Hematopoietic multipotent progenitor cell treated with erythropoietin and hydrocortisone succinate and interleukin-3 and kit ligand, for 17 days (in vitro differentiated cells): ENCODE results near the gene TAS2R60.
"Not testable (repeated sequence)": the region's sequence is repeated elsewhere in the genome, so short reads cannot be mapped to it uniquely, and the experiment has no call there.

ENCODE experiments used
- DNase-seq: peaks from one replicate; pipeline ENCODE4 v3.0.0-alpha.2; 2015; ENCODE audit warnings: low spot score

TAS2R60 gene

DNA sequence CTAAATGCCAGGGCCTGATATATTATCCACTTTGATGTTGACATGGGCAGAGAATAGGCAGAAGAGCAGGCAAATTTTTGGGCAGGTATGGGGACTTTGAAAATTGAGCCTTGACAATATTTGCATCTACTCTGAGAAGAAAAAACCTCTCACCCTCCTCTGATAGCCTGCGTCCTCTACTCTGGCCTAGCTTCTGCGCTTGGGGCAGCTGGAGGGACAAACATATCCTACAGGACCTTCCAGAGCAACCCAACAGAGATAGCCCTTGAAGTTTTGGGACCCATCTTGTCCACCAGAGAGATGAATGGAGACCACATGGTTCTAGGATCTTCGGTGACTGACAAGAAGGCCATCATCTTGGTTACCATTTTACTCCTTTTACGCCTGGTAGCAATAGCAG, at the start of gene TAS2R60:
TSS of gene TAS2R60 (plus strand) at position 301 of the 400 bp plus-strand sequence. CDS start at position 301, 0 bp downstream.
- no peak for DNase-seq

- no peak for DNase-seq
Measured at GRCh38 chr7:143394068-143394467, 49.2 kb upstream of the TAS2R60 start.

DNA sequence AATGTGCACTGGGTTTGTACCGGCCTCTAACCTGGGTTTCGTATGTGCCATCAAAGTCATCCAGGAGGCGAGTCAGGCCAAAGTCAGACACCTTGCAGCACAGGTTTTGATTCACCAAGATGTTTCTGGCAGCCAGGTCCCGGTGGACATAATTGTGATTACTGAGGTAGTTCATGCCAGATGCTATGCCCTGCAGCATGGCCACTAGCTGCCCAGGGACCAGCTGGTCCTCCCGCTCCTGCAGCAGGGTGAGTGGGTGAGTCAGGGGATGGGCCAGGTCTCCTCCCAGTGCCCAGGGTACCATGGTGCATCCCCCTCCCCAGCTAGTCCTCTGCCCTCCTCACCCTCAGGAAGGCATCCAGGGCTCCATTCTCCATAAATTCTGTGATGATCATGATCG, 48.5 kb upstream of the TAS2R60 start:
- DNase-seq: no peak

DNA sequence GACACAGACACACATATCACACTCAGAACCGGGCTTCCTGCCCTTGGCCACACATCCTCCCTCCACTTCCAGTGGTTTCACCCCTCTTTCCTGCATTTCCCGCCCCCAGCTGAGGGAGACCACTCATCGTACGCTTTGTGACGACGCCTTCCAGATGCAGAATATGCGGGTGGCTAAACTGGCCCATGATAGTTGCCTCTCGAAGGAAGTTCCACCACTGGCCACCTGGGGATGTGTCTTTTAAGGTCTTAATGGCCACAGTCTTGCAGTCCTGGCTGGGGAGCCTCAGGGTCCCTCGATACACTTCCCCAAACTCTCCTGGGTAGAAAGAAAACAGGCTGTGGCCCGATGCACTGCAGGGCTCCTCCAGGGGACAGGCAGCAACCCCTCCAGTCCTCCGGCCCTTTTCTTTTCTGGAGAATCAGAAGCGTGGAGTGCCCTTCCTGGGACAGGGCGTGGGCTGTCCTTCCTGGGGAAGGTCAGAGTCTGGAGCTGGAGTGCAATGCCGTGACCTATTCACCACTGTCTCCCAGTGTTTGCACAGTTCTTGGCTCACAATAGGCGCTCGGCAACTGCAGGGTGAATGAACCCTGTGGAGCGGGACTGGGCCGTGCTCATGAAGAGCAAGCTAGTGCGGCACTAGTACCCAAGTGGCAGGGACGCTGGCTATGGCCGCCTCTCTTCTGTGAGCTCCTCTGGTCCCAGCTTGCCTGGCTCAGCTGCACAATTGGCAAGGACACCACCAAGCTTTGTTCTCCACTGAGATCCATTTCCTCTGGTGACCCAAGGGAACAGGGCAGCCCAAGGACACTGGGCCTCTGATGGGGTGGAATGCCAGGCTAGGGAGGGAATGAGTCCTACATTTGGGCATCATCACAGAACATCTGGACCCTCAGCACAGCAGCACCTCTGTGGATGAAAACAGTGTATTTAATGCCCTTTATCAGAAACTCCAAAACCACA, 47.8 kb upstream of the TAS2R60 start:
- no peak for DNase-seq

DNA sequence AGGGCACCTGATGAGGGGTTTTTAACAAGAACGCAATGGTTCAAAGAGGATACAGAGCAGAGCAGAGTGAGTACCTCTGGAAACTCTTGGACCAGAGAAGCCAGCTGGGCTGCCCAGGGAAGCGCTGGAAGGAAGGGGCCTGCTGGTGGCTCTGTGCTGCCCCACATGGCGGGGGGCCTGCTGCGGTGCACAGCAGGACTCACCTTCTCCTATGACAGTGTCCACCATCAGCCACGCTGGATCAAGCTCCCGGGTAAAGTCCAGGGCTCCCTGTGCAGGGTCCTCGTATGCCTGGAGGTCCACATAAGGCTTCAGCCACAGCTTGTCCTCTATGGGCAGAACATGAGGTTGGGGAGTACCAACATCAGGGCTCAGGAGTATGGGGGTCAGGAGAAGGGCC, 47.1 kb upstream of the TAS2R60 start:
- no peak for DNase-seq

DNA sequence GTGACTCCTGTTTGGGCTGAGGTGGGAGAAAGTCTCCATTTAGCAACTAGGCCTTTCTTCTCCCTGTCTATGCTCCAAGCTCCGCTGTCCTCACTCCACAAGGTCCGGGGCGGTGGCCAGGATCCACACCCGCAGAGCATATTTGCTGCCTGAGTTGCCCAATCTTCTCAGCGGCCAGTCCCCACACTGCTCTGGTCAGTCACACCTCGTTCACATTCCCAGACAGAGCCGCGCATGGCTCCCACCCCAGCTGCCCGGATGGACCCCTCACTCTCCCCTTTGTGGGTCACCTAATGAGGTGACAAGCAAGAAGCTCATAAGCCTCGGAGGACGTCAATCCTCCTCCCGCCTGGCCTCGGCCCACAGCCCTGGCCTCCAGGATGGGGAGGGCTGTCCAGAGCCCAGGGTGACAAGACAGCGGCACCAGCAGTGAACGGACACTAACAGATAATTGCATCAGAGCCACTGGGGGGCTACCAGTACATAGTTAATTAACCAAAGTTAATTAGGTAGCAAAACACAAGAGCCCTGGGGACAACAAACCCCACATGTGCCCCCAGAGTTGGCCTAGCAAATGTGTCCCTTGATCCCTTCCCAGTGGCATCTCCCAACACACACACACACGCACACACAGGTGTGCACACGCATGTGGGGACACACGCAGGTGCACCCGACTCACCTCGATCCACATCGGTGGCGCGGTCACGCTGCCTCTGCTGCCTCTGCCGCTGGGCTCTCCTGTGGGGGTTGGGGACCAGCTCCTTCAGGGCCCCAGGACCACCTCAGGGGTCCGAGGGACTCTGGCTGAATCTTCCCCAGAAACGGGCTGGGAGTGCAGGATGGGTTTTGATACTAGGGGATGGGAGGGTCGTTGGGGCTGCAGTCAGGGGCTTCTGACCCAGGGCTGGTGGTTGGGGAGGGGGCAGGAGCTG, 46.4 kb upstream of the TAS2R60 start:
- no peak for DNase-seq

DNA sequence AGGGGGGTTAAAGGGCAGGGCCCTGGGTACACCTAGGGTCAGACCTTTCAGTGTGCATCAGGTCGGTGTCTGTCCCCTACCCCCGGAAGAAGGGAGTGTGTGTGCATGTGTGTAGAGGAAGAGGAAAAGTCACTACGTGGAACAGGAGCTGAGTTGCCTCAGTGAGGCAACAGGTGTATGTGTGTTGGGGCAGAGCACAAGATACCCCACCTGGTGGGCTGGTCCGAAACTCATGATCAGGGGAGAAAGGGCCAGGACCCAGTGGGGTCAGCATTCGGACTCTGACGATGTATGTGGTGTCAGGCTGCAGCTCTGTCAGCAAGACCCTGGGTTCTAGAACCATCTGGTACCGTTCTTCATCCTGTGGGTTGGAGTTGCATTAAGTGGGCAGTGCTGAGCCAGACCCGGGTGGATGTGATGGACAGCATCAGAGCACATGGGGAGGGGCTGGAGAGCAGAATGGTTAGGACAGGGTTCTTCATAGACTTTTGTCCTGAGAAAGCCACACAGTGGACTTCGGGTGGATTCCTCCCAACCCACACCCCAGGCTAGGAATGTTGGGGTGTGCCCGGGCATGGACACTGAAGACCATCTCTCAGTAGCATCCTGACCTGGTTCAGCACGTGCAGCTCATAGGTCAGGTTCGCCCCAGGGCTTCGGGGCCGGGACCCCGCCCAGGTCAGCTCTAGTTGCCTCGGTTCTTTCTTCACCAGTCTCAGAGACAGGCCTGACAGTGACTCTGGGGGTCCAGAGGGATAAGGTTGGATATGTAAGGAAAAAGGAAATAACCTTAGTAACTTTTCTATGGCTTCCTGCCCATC, 45.3 kb upstream of the TAS2R60 start:
- no peak for DNase-seq

DNA sequence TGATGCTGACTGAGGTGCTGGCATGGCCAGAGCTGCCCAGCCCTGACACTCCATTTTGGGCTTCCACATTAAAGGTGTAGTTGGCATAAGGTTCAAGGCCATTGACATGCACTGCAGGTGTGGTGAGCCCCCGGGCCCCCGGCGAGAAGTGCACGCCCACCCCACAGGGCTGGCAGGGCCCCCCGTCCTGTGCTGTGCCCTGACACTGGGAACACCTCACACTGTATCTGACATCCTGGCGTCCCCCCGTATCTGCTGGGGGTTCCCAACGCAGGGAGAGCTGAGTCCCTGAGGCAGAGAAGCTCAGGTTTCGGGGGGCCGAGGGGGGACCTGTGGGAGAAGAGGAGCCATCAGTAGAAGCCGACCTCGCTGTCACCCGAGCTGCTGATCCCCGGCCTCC, 44.6 kb upstream of the TAS2R60 start:
- DNase-seq: no peak

GRCh38 chr7:143399151-143399550, 44.1 kb upstream of the TAS2R60 start:
- no peak for DNase-seq

- DNase-seq: no peak
Measured at GRCh38 chr7:143399642-143400041, 43.6 kb upstream of the TAS2R60 start.

DNA sequence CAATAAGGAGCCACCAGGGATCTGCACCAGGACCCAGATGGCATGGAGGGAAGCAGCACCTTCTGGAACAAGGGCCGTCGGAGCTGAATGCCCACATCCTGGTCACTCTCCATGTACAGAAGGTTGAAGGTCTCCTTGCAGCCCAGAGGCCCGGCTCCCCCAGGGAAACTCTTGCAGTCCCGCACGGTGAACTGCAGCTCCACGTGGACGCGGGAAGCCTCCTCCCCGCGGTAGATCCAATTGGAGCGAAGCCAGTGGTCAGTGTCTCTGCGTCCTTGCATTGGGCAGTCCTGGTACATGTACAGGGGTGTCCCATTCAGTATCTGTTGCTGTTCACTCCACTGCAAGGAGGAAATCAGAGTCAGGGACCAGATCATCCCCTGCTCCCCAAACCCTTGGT, 42.0 kb upstream of the TAS2R60 start:
- no peak for DNase-seq

- DNase-seq: not testable (repeated sequence)
Measured at GRCh38 chr7:143402233-143402632, 41.0 kb upstream of the TAS2R60 start.

GRCh38 chr7:143405173-143406001, 37.9 kb upstream of the TAS2R60 start:
- DNase-seq: no peak

GRCh38 chr7:143406002-143406357, 37.3 kb upstream of the TAS2R60 start:
- DNase-seq: no peak

- DNase-seq: no peak
Measured at GRCh38 chr7:143407287-143408251, 35.7 kb upstream of the TAS2R60 start.

GRCh38 chr7:143408252-143408685, 35.0 kb upstream of the TAS2R60 start:
- no peak for DNase-seq

GRCh38 chr7:143408686-143409561, 34.3 kb upstream of the TAS2R60 start, which contains the start of gene EPHA1:
Gene EPHA1, minus strand, starts transcription at chr7:143408856. Its CDS starts 51 bp downstream, at chr7:143408805.
- DNase-seq: no peak

DNA sequence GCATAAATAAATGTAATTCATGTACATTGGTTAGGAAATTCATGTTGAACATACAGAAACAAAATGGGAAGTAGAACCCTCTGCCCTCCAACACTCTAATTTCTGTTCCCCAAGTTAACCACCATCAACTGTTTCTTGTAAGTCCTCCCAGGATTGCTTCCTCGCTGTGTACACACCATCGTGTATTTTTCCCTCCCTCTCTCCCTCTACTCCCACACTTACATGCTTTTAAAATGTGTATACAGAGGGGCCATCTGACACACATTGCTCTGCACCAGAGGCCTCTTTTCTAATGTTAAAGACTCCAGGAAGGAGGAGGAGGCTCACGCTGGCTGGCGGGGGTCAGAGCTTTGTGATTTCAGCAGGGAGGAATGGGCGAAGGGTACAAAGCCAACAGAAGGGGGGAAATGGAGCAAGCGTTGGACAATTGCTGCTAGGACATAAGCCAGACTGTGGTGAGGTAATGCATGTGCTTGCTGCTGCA, 32.7 kb upstream of the TAS2R60 start:
- DNase-seq: no peak
